ENCODE data around the gene IL1R2. TPM values are rescaled to one million over a fixed set of nuclear protein-coding genes. Genes with fewer than 3 reads are reported as not detected.

IL1R2 gene
- total RNA-seq, 2 donors from 2014 or later = 8.2 to 11.0 TPM

GRCh38 chr2:102069311-102069974 lies 77.7 kb downstream of the IL1R2 start:
- H3K4me1 Mint-ChIP-seq (ENCODE audit: low read depth) = peaks cover 35% of the 10 kb centered on the region
- H3K27ac Mint-ChIP-seq = no peak overlapping the region
- no peak overlapping the region for H3K4me3 Mint-ChIP-seq
- ATAC-seq (replicated peaks in 1 of 2) (no peak), DNase-seq (no peak)
- peaks cover 19% of the 10 kb centered on the region for H3K27me3 Mint-ChIP-seq (ENCODE audit: low read depth)
- H3K36me3 Mint-ChIP-seq (ENCODE audit: insufficient read depth in 2 of 2) = peaks cover 8 to 16% of the 10 kb centered on the region in 2 donors
- peaks cover 3% of the 10 kb centered on the region in 2 donors for H3K9me3 Mint-ChIP-seq

GRCh38 chr2:102070058-102070642 lies 78.4 kb downstream of the IL1R2 start:
- Mint-ChIP-seq H3K27me3 (ENCODE audit: low read depth) (peaks cover 19% of the 10 kb centered on the region), H3K36me3 (ENCODE audit: insufficient read depth in 2 of 2) (peaks cover 5 to 12% of the 10 kb centered on the region in 2 donors), H3K27ac (no peak overlapping the region), H3K4me1 (ENCODE audit: low read depth) (peaks cover 30% of the 10 kb centered on the region), H3K4me3 (no peak overlapping the region), H3K9me3 (peaks cover 3% of the 10 kb centered on the region in 2 donors)
- ATAC-seq (replicated peaks in 1 of 2) = no peak
- DNase-seq = no peak

- Mint-ChIP-seq H3K4me1 (ENCODE audit: low read depth) (peaks cover 17% of the 10 kb centered on the region), H3K27me3 (ENCODE audit: low read depth) (peaks cover 6% of the 10 kb centered on the region), H3K27ac (no peak overlapping the region), H3K9me3 (peaks cover 0 to 3% of the 10 kb centered on the region in 2 donors), H3K36me3 (ENCODE audit: insufficient read depth in 2 of 2) (peaks cover 3 to 8% of the 10 kb centered on the region in 2 donors), H3K4me3 (no peak overlapping the region)
- ATAC-seq (replicated peaks in 1 of 2) (no peak), DNase-seq (no peak)
Measured at GRCh38 chr2:102072741-102073140, 81.0 kb downstream of the IL1R2 start.

GRCh38 chr2:102073168-102073724 lies 81.5 kb downstream of the IL1R2 start:
- ATAC-seq (replicated peaks in 1 of 2) (no peak), DNase-seq (no peak)
- Mint-ChIP-seq H3K36me3 (ENCODE audit: insufficient read depth in 2 of 2) (peaks cover 3 to 9% of the 10 kb centered on the region in 2 donors), H3K9me3 (peaks cover 0 to 2% of the 10 kb centered on the region in 2 donors), H3K4me1 (ENCODE audit: low read depth) (peaks cover 17% of the 10 kb centered on the region), H3K27ac (no peak overlapping the region), H3K4me3 (no peak overlapping the region), H3K27me3 (ENCODE audit: low read depth) (peaks cover 6% of the 10 kb centered on the region)

- Mint-ChIP-seq H3K27me3 (ENCODE audit: low read depth) (no peaks in the 10 kb centered on the region), H3K4me3 (no peak overlapping the region), H3K4me1 (ENCODE audit: low read depth) (peaks cover 20% of the 10 kb centered on the region), H3K9me3 (no peaks in the 10 kb centered on the region), H3K27ac (no peak overlapping the region), H3K36me3 (ENCODE audit: insufficient read depth in 2 of 2) (peaks cover 3 to 13% of the 10 kb centered on the region in 2 donors)
- DNase-seq (no peak), ATAC-seq (replicated peaks in 1 of 2) (peak; percentile 41 to 49)
Measured at GRCh38 chr2:102074152-102074783, 82.5 kb downstream of the IL1R2 start.

- H3K27me3 Mint-ChIP-seq (ENCODE audit: low read depth) = no peaks in the 10 kb centered on the region
- H3K4me3 Mint-ChIP-seq = no peak overlapping the region
- peaks cover 3 to 13% of the 10 kb centered on the region in 2 donors for H3K36me3 Mint-ChIP-seq (ENCODE audit: insufficient read depth in 2 of 2)
- DNase-seq (no peak), ATAC-seq (replicated peaks in 1 of 2) (no peak)
- no peak overlapping the region for H3K27ac Mint-ChIP-seq
- H3K9me3 Mint-ChIP-seq = peaks cover 0 to 2% of the 10 kb centered on the region in 2 donors
- H3K4me1 Mint-ChIP-seq (ENCODE audit: low read depth) = peaks cover 27% of the 10 kb centered on the region
Measured at GRCh38 chr2:102075479-102075878, 83.7 kb downstream of the IL1R2 start.

- no peak for ATAC-seq (replicated peaks in 1 of 2)
- Mint-ChIP-seq H3K27me3 (ENCODE audit: low read depth) (no peaks in the 10 kb centered on the region), H3K4me1 (ENCODE audit: low read depth) (peaks cover 37% of the 10 kb centered on the region), H3K9me3 (peaks cover 0 to 4% of the 10 kb centered on the region in 2 donors), H3K4me3 (no peak overlapping the region), H3K27ac (peak overlapping the region; percentile 31), H3K36me3 (ENCODE audit: insufficient read depth in 2 of 2) (peaks cover 6 to 13% of the 10 kb centered on the region in 2 donors)
- no peak for DNase-seq
Measured at GRCh38 chr2:102076512-102076911, 84.8 kb downstream of the IL1R2 start.

Other genes starting within 250 kb of the IL1R2 start
- 10 to 100 TPM; 14.3 to 14.5 TPM for gene IL1R1, start 150.8 kb downstream of the IL1R2 start, total RNA-seq
- gene IL1RL2, start 195.1 kb downstream of the IL1R2 start, total RNA-seq = 1 to 10 TPM; 1.4 to 1.9 TPM